HepG2 (cell line): ENCODE data around the gene NAPB. TPM values are rescaled to one million over a fixed set of nuclear protein-coding genes. Genes with fewer than 3 reads are reported as not detected.

Experiments used
- ATF3 ChIP-seq: sonication (generic); formaldehyde crosslinking; IDR thresholded peaks from 2 replicates; pipeline ENCODE4 v1.4.0; 2020; ENCODE audit warnings: missing genetic modification reagents
- HNF4A ChIP-seq: sonication (generic); formaldehyde crosslinking; IDR thresholded peaks from 2 replicates; pipeline ENCODE4 v1.4.0; 2020; ENCODE audit warnings: missing genetic modification reagents
- KDM4B ChIP-seq: sonication (generic); formaldehyde crosslinking; IDR thresholded peaks from 2 replicates; pipeline ENCODE4 v1.4.0; 2020; ENCODE audit warnings: missing genetic modification reagents
- KLF6 ChIP-seq: IDR thresholded peaks from 2 replicates; pipeline ENCODE4 v1.8.0; 2016; ENCODE audit warnings: missing biosample characterization, missing genetic modification reagents
- MTF1 ChIP-seq: sonication (generic); formaldehyde crosslinking; IDR thresholded peaks from 2 replicates; pipeline ENCODE4 v1.5.0; 2020; ENCODE audit warnings: missing genetic modification reagents
- POLR2AphosphoS5 ChIP-seq: IDR thresholded peaks from 2 replicates; pipeline ENCODE4 v1.6.1; 2012; ENCODE audit warnings: low read depth, low read length
- RFXAP ChIP-seq: sonication (generic); formaldehyde crosslinking; IDR thresholded peaks from 2 replicates; pipeline ENCODE4 v1.4.0; 2020; ENCODE audit warnings: missing genetic modification reagents, borderline replicate concordance
- SMARCC2 ChIP-seq: fragments of 450-650 bp; IDR thresholded peaks from 2 replicates; pipeline ENCODE4 v1.6.1; 2017; ENCODE audit warnings: antibody characterized with exemption, mild to moderate bottlenecking
- SP1 ChIP-seq, 2 experiments: fragments of 450-650 bp in 1 of 2; sonication (generic) in 1 of 2; formaldehyde crosslinking in 1 of 2; IDR thresholded peaks; 2 replicates each; pipeline versions ENCODE4 v1.4.0 to v1.6.1; 2016 to 2020; ENCODE audit warnings: missing genetic modification reagents in 1 of 2
- SP5 ChIP-seq: IDR thresholded peaks from 2 replicates; pipeline ENCODE4 v1.6.1; 2016; ENCODE audit warnings: low read depth, borderline replicate concordance
- ZNF160 ChIP-seq: sonication (generic); formaldehyde crosslinking; IDR thresholded peaks from 2 replicates; pipeline ENCODE4 v1.8.0; 2022; ENCODE audit warnings: mild to moderate bottlenecking, inconsistent platforms, missing genetic modification reagents
- ZNF205 ChIP-seq: IDR thresholded peaks from 2 replicates; pipeline ENCODE4 v1.6.1; 2018; ENCODE audit warnings: missing biosample characterization, missing genetic modification reagents
- ZNF224 ChIP-seq: sonication (generic); formaldehyde crosslinking; IDR thresholded peaks from 2 replicates; pipeline ENCODE4 v1.5.0; 2020; ENCODE audit warnings: mild to moderate bottlenecking, missing genetic modification reagents
- ZNF232 ChIP-seq: sonication (generic); formaldehyde crosslinking; IDR thresholded peaks from 2 replicates; pipeline ENCODE4 v1.4.0; 2020; ENCODE audit warnings: missing genetic modification reagents, borderline replicate concordance
- ZNF446 ChIP-seq: sonication (generic); formaldehyde crosslinking; IDR thresholded peaks from 2 replicates; pipeline ENCODE4 v1.5.0; 2020; ENCODE audit warnings: mild to moderate bottlenecking, missing genetic modification reagents
- ZNF639 ChIP-seq: conservative IDR thresholded peaks from 2 replicates; pipeline ENCODE4 v1.6.1; 2018; ENCODE audit warnings: missing genetic modification reagents
- ZNF7 ChIP-seq: IDR thresholded peaks from 2 replicates; pipeline ENCODE4 v1.6.1; 2016; ENCODE audit warnings: missing biosample characterization, missing genetic modification reagents
- ZNF850 ChIP-seq: sonication (generic); formaldehyde crosslinking; conservative IDR thresholded peaks from 2 replicates; pipeline ENCODE4 v1.9.0; 2021; ENCODE audit warnings: mild to moderate bottlenecking, missing genetic modification reagents
- ZSCAN20 ChIP-seq: sonication (generic); formaldehyde crosslinking; IDR thresholded peaks from 2 replicates; pipeline ENCODE4 v1.4.0; 2020; ENCODE audit warnings: missing genetic modification reagents, mild to moderate bottlenecking, borderline replicate concordance
- ZZZ3 ChIP-seq: sonication (generic); formaldehyde crosslinking; IDR thresholded peaks from 2 replicates; pipeline ENCODE4 v1.4.0; 2020; ENCODE audit warnings: missing genetic modification reagents, mild to moderate bottlenecking, borderline replicate concordance
- polyA plus RNA-seq, 8 experiments: library from polyadenylated mRNA; depleted of rRNA in 3 of 8; stranded (reverse) in 7 of 8; unstranded in 1 of 8; fragments of >200 nt; fragmentation: Illumina TruSeq in 4 of 8; extraction: Trizol in 4 of 8; gene quantifications; 2 replicates each; pipeline versions ENCODE4 v1.2.1 to v1.2.3, GENCODE V29; 2011 to 2016; ENCODE audit warnings: low read depth in 4 of 8, missing spikeins in 1 of 8, mixed read lengths in 1 of 8; ENCODE audit not compliant: insufficient read depth in 1 of 8
- total RNA-seq, 5 experiments: library from RNA; depleted of rRNA; stranded (reverse); fragments of >200 nt; fragmentation: Illumina TruSeq; extraction: Trizol; gene quantifications; 2 replicates each; pipeline ENCODE4 v1.2.3, GENCODE V29; 2016; ENCODE audit warnings: low read depth in 1 of 5
- TF ChIP-seq, protein P1 (sequence below): sonication (generic); formaldehyde crosslinking; IDR thresholded peaks from 2 replicates; pipeline ENCODE4 v1.4.0; 2020; ENCODE audit warnings: missing genetic modification reagents
- TF ChIP-seq, protein P2 (sequence below): sonication (generic); formaldehyde crosslinking; IDR thresholded peaks from 2 replicates; pipeline ENCODE4 v1.4.0; 2020; ENCODE audit warnings: missing genetic modification reagents
- TF ChIP-seq, protein P3 (sequence below): sonication (generic); formaldehyde crosslinking; IDR thresholded peaks from 2 replicates; pipeline ENCODE4 v1.4.0; 2020; ENCODE audit warnings: mild to moderate bottlenecking, missing genetic modification reagents

NAPB gene
- total and polyA plus RNA-seq, 2 of the 13 experiments (the other 11 are each of a cell fraction or from before 2014, with no cell fraction given), result 15.2 to 16.1 TPM

- TF ChIP-seq ZNF224 (peak; percentile 98), ZNF205 (CRISPR knock-in tag) (peak; percentile 95), KDM4B (peak; percentile 94; the same call in 1 of the 2 replicates), HNF4A (peak; percentile 43; the same call in 1 of the 2 replicates), MTF1 (CRISPR knock-in tag) (peak; percentile 78; the same call in 1 of the 2 replicates), ZNF7 (no peak), ZNF232 (CRISPR knock-in tag) (peak; percentile 95), ZNF850 (CRISPR knock-in tag) (0 out of 2 replicates have a peak, but pooled peaks have one; percentile 22), POLR2AphosphoS5 (peak; percentile 99), SMARCC2 (no peak), SP5 (CRISPR knock-in tag) (peak; percentile 84), ZNF639 (CRISPR knock-in tag) (peak; percentile 96), ZZZ3 (CRISPR knock-in tag) (peak; percentile 99), ZNF160 (CRISPR knock-in tag) (peak; percentile 45), RFXAP (peak; percentile 96), ATF3 (peak; percentile 100), ZSCAN20 (0 out of 2 replicates have a peak, but pooled peaks have one; percentile 26), SP1 (IDR thresholded peaks at IDR 0.05) (no peak; the same call in 1 of the 2 replicates), SP1 (CRISPR knock-in tag; IDR thresholded peaks at IDR 0.05) (peak; percentile 98), ZNF446 (CRISPR knock-in tag) (peak; percentile 78), KLF6 (CRISPR knock-in tag) (peak; percentile 90)
- TF ChIP-seq, protein P1, sequence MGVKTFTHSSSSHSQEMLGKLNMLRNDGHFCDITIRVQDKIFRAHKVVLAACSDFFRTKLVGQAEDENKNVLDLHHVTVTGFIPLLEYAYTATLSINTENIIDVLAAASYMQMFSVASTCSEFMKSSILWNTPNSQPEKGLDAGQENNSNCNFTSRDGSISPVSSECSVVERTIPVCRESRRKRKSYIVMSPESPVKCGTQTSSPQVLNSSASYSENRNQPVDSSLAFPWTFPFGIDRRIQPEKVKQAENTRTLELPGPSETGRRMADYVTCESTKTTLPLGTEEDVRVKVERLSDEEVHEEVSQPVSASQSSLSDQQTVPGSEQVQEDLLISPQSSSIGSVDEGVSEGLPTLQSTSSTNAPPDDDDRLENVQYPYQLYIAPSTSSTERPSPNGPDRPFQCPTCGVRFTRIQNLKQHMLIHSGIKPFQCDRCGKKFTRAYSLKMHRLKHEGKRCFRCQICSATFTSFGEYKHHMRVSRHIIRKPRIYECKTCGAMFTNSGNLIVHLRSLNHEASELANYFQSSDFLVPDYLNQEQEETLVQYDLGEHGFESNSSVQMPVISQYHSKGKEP (CRISPR knock-in tag), result peak; percentile 74
- TF ChIP-seq, protein P2, sequence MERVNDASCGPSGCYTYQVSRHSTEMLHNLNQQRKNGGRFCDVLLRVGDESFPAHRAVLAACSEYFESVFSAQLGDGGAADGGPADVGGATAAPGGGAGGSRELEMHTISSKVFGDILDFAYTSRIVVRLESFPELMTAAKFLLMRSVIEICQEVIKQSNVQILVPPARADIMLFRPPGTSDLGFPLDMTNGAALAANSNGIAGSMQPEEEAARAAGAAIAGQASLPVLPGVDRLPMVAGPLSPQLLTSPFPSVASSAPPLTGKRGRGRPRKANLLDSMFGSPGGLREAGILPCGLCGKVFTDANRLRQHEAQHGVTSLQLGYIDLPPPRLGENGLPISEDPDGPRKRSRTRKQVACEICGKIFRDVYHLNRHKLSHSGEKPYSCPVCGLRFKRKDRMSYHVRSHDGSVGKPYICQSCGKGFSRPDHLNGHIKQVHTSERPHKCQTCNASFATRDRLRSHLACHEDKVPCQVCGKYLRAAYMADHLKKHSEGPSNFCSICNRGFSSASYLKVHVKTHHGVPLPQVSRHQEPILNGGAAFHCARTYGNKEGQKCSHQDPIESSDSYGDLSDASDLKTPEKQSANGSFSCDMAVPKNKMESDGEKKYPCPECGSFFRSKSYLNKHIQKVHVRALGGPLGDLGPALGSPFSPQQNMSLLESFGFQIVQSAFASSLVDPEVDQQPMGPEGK (CRISPR knock-in tag), result peak; percentile 94
- TF ChIP-seq, protein P3, sequence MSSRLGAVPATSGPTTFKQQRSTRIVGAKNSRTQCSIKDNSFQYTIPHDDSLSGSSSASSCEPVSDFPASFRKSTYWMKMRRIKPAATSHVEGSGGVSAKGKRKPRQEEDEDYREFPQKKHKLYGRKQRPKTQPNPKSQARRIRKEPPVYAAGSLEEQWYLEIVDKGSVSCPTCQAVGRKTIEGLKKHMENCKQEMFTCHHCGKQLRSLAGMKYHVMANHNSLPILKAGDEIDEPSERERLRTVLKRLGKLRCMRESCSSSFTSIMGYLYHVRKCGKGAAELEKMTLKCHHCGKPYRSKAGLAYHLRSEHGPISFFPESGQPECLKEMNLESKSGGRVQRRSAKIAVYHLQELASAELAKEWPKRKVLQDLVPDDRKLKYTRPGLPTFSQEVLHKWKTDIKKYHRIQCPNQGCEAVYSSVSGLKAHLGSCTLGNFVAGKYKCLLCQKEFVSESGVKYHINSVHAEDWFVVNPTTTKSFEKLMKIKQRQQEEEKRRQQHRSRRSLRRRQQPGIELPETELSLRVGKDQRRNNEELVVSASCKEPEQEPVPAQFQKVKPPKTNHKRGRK (CRISPR knock-in tag), result no peak
Measured at GRCh38 chr20:23361476-23362391, 59.6 kb downstream of the NAPB start, which contains the start of gene GZF1 (continued).
